C1 segment of cervical spinal cord (tissue), 14 donors: ENCODE measurements around the gene ALPP.
"Not testable (repeated sequence)": the region's sequence is repeated elsewhere in the genome, so short reads cannot be mapped to it uniquely, and the experiment has no call there.

ENCODE experiments used
- DNase-seq, 14 donors: peaks; one replicate each; lab custom pipeline; 2025; lab: John Stamatoyannopoulos, UW

ALPP gene

GRCh38 chr2:232341061-232341738, 37.4 kb upstream of the ALPP start:
- DNase-seq: no peak

- DNase-seq: no peak
Observed at GRCh38 chr2:232341739-232342126, 36.8 kb upstream of the ALPP start.

- no peak for DNase-seq
Observed at GRCh38 chr2:232342635-232343565, 35.7 kb upstream of the ALPP start.

GRCh38 chr2:232343821-232344220, 34.7 kb upstream of the ALPP start:
- no peak for DNase-seq

GRCh38 chr2:232345251-232345650, 33.3 kb upstream of the ALPP start:
- DNase-seq: no peak

- no peak for DNase-seq
Observed at GRCh38 chr2:232347369-232347768, 31.2 kb upstream of the ALPP start.

GRCh38 chr2:232348936-232349335, 29.6 kb upstream of the ALPP start:
- DNase-seq: no peak

- DNase-seq: no peak
Observed at GRCh38 chr2:232349546-232349945, 29.0 kb upstream of the ALPP start.

GRCh38 chr2:232349946-232350635, 28.5 kb upstream of the ALPP start:
- no peak for DNase-seq

GRCh38 chr2:232350804-232351685, 27.5 kb upstream of the ALPP start:
- no peak for DNase-seq

GRCh38 chr2:232351686-232352510, 26.7 kb upstream of the ALPP start:
- DNase-seq: no peak

- no peak for DNase-seq
Observed at GRCh38 chr2:232352511-232353091, 25.9 kb upstream of the ALPP start.

GRCh38 chr2:232353096-232353495, 25.5 kb upstream of the ALPP start:
- DNase-seq: no peak

- no peak for DNase-seq
Observed at GRCh38 chr2:232353660-232354059, 24.9 kb upstream of the ALPP start.

GRCh38 chr2:232354069-232354468, 24.5 kb upstream of the ALPP start:
- DNase-seq: no peak

GRCh38 chr2:232361646-232362045, 16.9 kb upstream of the ALPP start:
- DNase-seq: no peak

GRCh38 chr2:232362174-232362900, 16.2 kb upstream of the ALPP start:
- DNase-seq: no peak

GRCh38 chr2:232363064-232363783, 15.3 kb upstream of the ALPP start:
- not testable (repeated sequence) for DNase-seq
